Thyroid gland (tissue), 4 donors: ENCODE data around the gene ZBED4. TPM values are rescaled to one million over a fixed set of nuclear protein-coding genes. Genes with fewer than 3 reads are reported as not detected.

Experiments
- DNase-seq, 2 donors: peaks; one replicate each; pipeline ENCODE4 v3.0.0-alpha.2; 2019
- H3K27ac ChIP-seq, 3 donors: fragments of 200-600 bp; sonication (generic); 1 replicate in 2 of 3; 2 replicates in 1 of 3; pipeline ENCODE4 v1.5.1; 2016 to 2019; ENCODE audit warnings: mild to moderate bottlenecking in 1 of 3, moderate library complexity in 1 of 3
- H3K27me3 ChIP-seq: fragments of 200-600 bp; sonication (generic); one replicate; pipeline ENCODE4 v1.5.1; 2019
- H3K36me3 ChIP-seq, 2 donors: fragments of 200-600 bp; sonication (generic); one replicate each; pipeline ENCODE4 v1.5.1; 2016 to 2019
- H3K4me1 ChIP-seq, 2 donors: fragments of 200-600 bp; sonication (generic); one replicate each; pipeline ENCODE4 v1.5.1; 2017 to 2019
- H3K4me3 ChIP-seq, 3 donors: fragments of 200-600 bp; sonication (generic); replicated peaks in 1 of 3; 1 replicate in 2 of 3; 2 replicates in 1 of 3; pipeline ENCODE4 v1.5.1; 2016; ENCODE audit warnings: mild to moderate bottlenecking in 1 of 3
- H3K9me3 ChIP-seq: fragments of 200-600 bp; sonication (generic); one replicate; pipeline ENCODE4 v1.5.1; 2017
- CTCF ChIP-seq, 6 experiments: fragments of 200-600 bp in 3 of 6; fragments of 450-650 bp in 3 of 6; sonication (generic) in 3 of 6; IDR thresholded peaks; one replicate each; pipeline ENCODE4 v1.5.1; 2016 to 2019; ENCODE audit warnings: antibody characterized with exemption in 6 of 6, mild to moderate bottlenecking in 2 of 6, inconsistent platforms in 1 of 6, moderate library complexity in 1 of 6
- POLR2A ChIP-seq, 2 donors: fragments of 450-650 bp; IDR thresholded peaks; one replicate each; pipeline ENCODE4 v1.6.1; 2017; ENCODE audit warnings: antibody characterized with exemption in 2 of 2, mild to moderate bottlenecking in 2 of 2, moderate library complexity in 1 of 2
- WGBS, 2 donors: methylation state at CpG; one replicate each; pipeline ENCODE4 v1.1.5; 2017; 5-methylcytosine and 5-hydroxymethylcytosine counted together
- intact Hi-C: fragments of 100-400 bp; cut with DNase I; formaldehyde crosslinking; loops from one replicate; pipeline ENCODE4 v1.15.1; 2023
- total RNA-seq, 4 donors: library from RNA; depleted of rRNA; stranded (reverse); fragments of >200 nt; gene quantifications; one replicate each; pipeline ENCODE4 v1.2.3, GENCODE V29; 2016

Gene ZBED4
- total RNA-seq, 4 donors from 2014 or later = 9.4 to 15.8 (median 10.1) TPM

- peak; percentile 48 to 63 for DNase-seq
- H3K27me3 ChIP-seq = no peaks in the 10 kb centered on the region
- intact Hi-C loops = no loop called here
- H3K4me3 ChIP-seq = peak overlapping the region; percentile 64 to 89 (median 75)
- peaks cover 20 to 27% of the 10 kb centered on the region in 2 donors for H3K4me1 ChIP-seq
- TF ChIP-seq POLR2A (IDR thresholded peaks at IDR 0.05) (peak in 1 of 2 donors; percentile 10), CTCF (IDR thresholded peaks at IDR 0.05) (no peak)
- H3K9me3 ChIP-seq = no peaks in the 10 kb centered on the region
- WGBS, 2 donors = 0% methylated on average over 30 of the region's 86 CpGs; no CpG with 5 or more reads in 1 of the 2 donors
- H3K27ac ChIP-seq = peak overlapping the region; percentile 20 to 82 (median 82)
- peaks cover 13 to 20% of the 10 kb centered on the region in 2 donors for H3K36me3 ChIP-seq
Measured at GRCh38 chr22:49826603-49827270, 26.9 kb upstream of the ZBED4 start.

DNA sequence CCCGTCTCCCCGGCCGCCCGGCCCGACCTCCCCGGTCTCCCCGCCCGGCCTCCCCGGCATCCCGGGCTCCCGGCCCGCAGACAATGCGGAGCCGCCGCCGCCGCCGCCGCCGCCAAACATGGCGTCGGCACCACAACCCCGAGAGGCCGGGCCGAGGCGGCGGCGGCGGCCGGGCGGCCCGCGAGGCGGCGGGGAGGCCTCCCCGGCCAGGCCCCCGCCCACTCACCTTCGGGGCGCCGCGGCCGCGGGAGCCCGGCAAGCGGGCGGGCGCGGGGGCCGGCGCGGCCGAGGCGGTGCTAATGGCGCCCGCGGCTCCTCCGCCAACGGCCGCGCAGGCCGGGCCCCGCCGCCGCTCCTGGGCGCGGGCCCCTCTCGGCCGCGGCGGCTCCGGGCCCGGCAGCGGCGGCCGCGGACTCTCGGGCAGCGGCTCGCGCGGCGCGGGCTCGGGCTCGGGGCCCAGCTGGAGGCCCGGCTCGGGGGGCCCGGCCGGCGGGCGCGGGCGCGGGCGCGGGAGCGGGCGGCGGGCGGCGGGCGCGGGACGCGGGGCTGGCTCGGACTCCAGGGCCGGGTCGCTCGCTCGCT is 26.3 kb upstream of the ZBED4 start:
- no peaks in the 10 kb centered on the region for H3K27me3 ChIP-seq
- peak overlapping the region; percentile 64 to 89 (median 75) for H3K4me3 ChIP-seq
- H3K9me3 ChIP-seq = no peaks in the 10 kb centered on the region
- peak overlapping the region; percentile 20 to 82 (median 82) for H3K27ac ChIP-seq
- DNase-seq = no peak
- H3K36me3 ChIP-seq = peaks cover 13 to 17% of the 10 kb centered on the region in 2 donors
- intact Hi-C loops = no loop called here
- TF ChIP-seq POLR2A (IDR thresholded peaks at IDR 0.05) = no peak
- TF ChIP-seq CTCF (IDR thresholded peaks at IDR 0.05) = no peak
- no CpG with 5 or more reads among the region's 110 CpGs for WGBS, 2 donors
- peaks cover 20 to 27% of the 10 kb centered on the region in 2 donors for H3K4me1 ChIP-seq

DNA sequence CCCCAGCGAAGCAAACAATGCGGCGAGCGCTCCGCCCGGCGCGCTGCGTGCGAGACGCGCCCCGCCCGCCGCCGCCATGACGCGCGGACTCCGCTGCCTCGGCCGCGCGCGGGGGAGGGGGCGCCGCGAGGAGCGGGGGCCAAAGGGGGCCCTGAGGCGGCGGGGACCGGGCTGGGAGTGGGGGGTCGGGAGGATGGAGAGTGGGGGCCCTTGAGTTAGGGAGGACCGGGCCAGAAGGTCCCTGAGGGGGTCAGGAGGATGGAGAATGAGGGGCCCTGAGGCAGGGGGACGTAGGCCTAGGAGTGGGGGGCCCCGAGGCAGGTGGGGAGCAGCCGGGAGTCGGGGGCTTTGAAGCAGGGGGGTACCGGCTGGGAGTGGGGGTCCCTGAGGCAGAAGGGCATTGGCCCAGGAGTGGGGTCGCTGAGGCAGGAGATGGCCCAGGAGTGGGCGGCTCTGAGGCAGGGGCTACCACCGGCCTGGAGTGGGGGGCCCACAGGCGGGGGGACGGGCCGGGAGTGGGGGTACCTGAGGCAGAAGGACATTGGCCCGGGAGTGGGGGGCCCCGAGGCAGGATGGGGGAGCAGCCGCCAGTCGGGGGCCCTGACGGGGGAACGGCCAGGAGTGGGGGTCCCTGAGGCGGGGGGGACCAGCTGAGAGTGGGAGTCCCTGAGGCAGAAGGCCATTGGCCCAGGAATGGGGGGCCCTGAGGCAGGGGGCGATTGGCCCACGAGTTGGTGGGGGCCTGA is 25.6 kb upstream of the ZBED4 start, which contains the start of gene BRD1:
Gene BRD1, minus strand, starts transcription at position 21 of the 746 bp plus-strand sequence. CDS start 3,556 bp downstream, outside the sequence.
- H3K36me3 ChIP-seq = peaks cover 9 to 10% of the 10 kb centered on the region in 2 donors
- DNase-seq = peak; percentile 54 to 59
- peak within 1 kb of the TSS; percentile 64 to 89 (median 75) for H3K4me3 ChIP-seq
- H3K4me1 ChIP-seq = peaks cover 20 to 27% of the 10 kb centered on the region in 2 donors
- peak within 1 kb of the TSS; percentile 55 to 82 (median 82) for H3K27ac ChIP-seq
- intact Hi-C loops = no loop called here
- no peaks in the 10 kb centered on the region for H3K9me3 ChIP-seq
- 48 to 60% methylated on average over 5 to 7 of the region's 54 CpGs for WGBS, 2 donors
- no peaks in the 10 kb centered on the region for H3K27me3 ChIP-seq
- no peak for TF ChIP-seq CTCF (IDR thresholded peaks at IDR 0.05)
- peak in 1 of 2 donors; percentile 73 for TF ChIP-seq POLR2A (IDR thresholded peaks at IDR 0.05)

- no peaks in the 10 kb centered on the region for H3K9me3 ChIP-seq
- WGBS, 2 donors = 91 to 93% methylated on average over 14 of the region's 14 CpGs
- H3K27ac ChIP-seq = no peak overlapping the region
- intact Hi-C loops = no loop called here
- peaks cover 20 to 27% of the 10 kb centered on the region in 2 donors for H3K4me1 ChIP-seq
- no peaks in the 10 kb centered on the region for H3K27me3 ChIP-seq
- TF ChIP-seq CTCF (IDR thresholded peaks at IDR 0.05) = no peak
- H3K36me3 ChIP-seq = peaks cover 3 to 4% of the 10 kb centered on the region in 2 donors
- H3K4me3 ChIP-seq = no peak overlapping the region
- no peak for DNase-seq
Measured at GRCh38 chr22:49828599-49828965, 25.1 kb upstream of the ZBED4 start.
